Astrocyte (in vitro differentiated cells and primary cell): ENCODE measurements around the gene USP11.

ENCODE experiments used
- EZH2 ChIP-seq: IDR thresholded peaks from 2 replicates; pipeline ENCODE4 v1.6.1; 2012; ENCODE audit warnings: mild to moderate bottlenecking, low read length, inconsistent platforms; ENCODE audit not compliant: insufficient read depth
- TF ChIP-seq, protein P1 (sequence below): IDR thresholded peaks from 2 replicates; pipeline ENCODE4 v1.5.1; 2011; ENCODE audit warnings: low read depth, mild to moderate bottlenecking, inconsistent platforms, low read length, moderate library complexity; ENCODE audit not compliant: insufficient read depth

GRCh38 chrX:47223476-47224250, 9.1 kb upstream of the USP11 start:
- TF ChIP-seq, protein P1, sequence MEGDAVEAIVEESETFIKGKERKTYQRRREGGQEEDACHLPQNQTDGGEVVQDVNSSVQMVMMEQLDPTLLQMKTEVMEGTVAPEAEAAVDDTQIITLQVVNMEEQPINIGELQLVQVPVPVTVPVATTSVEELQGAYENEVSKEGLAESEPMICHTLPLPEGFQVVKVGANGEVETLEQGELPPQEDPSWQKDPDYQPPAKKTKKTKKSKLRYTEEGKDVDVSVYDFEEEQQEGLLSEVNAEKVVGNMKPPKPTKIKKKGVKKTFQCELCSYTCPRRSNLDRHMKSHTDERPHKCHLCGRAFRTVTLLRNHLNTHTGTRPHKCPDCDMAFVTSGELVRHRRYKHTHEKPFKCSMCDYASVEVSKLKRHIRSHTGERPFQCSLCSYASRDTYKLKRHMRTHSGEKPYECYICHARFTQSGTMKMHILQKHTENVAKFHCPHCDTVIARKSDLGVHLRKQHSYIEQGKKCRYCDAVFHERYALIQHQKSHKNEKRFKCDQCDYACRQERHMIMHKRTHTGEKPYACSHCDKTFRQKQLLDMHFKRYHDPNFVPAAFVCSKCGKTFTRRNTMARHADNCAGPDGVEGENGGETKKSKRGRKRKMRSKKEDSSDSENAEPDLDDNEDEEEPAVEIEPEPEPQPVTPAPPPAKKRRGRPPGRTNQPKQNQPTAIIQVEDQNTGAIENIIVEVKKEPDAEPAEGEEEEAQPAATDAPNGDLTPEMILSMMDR, result no peak
- no peak for TF ChIP-seq EZH2
